Right renal cortex interstitium (tissue), 3 donors: Measurements from ENCODE around the gene TUBGCP5. TPM values are rescaled to one million over a fixed set of nuclear protein-coding genes. Genes with fewer than 3 reads are reported as not detected.
"Not testable (repeated sequence)": the region's sequence is repeated elsewhere in the genome, so short reads cannot be mapped to it uniquely, and the experiment has no call there.

ENCODE experiments used
- DNase-seq, 3 donors: peaks; one replicate each; pipeline ENCODE4 v3.0.0-alpha.2; 2013; ENCODE audit warnings: low read depth in 3 of 3, low spot score in 2 of 3
- polyA plus RNA-seq, 3 donors: library from polyadenylated mRNA; unstranded; fragments of 120-200 nt; gene quantifications; one replicate each; pipeline ENCODE4 v1.2.1, GENCODE V29; 2013; ENCODE audit not compliant: insufficient read length in 3 of 3

Gene TUBGCP5
- 10 to 100 TPM; 21.6 to 27.3 (median 22.3) TPM for polyA plus RNA-seq

DNA sequence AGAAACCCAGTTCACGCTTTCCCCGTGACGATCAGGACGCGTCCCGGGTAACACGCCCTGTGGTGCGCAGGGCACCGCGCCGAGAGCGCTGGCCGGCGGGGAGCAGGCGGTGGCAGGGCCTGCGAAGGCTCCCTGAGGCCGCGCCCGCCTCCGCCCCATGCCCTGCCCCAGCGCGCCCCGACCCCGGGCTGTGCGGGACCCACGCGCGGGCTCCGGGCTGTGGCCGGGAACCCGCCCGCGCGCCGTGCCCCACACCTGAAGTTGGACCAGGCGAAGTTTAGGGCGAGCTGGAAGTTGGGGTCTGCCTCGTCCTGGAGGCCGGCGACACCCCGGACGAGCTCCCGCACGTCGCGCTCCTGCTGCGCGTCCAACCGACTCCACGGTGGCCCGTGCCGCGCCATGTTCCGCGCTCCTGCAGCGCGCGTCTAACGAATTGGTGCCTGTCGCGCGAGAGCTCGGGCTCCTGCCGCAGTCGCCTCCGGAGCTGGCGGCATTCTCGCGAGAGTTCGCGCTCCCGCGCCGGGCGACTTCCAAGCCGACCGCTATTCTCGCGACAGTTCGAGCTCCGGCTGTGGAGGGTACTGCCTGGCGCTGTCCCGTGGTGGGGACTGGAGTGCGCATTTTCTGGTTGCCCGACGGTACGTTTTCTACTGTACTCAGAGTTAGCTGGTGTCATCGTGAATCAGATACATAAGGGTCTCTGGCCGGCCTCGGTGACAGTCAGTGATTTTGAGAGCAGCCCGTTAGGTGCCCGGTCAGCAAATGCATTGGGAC lies at the start of gene TUBGCP5:
TUBGCP5 (minus strand) TSS at position 427 of the 774 bp plus-strand sequence; CDS start at position 401, 26 bp downstream.
- DNase-seq, result peak; percentile 91 to 96 (median 94)

DNA sequence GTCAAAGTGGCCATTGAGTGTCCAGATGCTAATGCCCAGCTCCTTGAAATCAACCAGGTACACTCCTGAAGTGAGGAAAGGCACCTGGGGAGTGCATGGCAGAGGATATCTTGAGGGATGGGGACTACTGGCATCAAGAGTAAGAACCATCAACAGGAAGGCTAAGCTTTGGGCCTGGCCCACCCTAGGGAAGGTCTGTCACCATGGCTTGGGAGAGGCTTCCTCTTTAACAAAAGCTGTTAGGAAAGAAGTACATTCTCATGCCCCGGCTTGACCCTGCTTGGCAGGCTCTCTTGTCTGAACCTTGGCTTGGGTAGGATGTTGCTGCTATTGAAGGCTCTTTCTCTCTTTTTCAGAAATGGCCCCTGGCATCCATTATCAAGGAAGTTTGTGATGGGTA lies 43.7 kb upstream of the TUBGCP5 start:
- no peak for DNase-seq

DNA sequence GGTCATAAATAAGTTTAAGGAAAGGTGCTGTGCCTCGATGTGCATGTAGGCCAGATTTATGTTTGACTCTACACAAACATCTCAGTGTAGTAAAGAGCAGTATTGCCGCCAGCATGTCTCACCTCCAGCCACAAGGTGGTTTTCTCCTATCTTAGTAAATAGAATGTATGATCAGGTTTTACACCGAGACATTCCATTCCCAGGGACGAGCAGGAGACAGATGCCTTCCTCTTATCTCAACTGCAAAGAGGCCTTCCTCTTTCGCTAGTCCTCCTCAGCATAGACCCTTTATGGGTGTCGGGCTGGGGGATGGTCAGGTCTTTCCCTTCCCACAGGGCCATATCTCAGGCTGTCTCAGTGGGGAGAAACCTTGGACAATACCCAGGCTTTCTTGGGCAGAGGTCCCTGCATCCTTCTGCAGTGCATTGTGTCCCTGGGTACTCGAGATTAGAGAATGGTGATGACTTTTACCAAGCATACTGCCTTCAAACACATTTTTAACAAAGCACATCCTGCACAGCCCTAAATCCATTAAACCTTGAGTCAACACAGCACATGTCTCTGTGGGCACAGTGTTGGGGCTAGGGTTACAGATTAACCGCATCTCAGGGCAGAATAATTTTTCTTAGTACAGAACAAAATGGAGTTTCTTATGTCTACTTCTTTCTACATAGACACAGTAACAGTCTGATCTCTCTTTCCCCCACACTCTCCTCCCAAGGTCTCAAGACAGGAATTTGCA lies 42.8 kb upstream of the TUBGCP5 start:
- DNase-seq, result not testable (repeated sequence)

- DNase-seq, result no peak
Measured at GRCh38 chr15:23081271-23081670, 41.9 kb upstream of the TUBGCP5 start.

- no peak for DNase-seq
Measured at GRCh38 chr15:23079766-23080165, 40.4 kb upstream of the TUBGCP5 start.

DNA sequence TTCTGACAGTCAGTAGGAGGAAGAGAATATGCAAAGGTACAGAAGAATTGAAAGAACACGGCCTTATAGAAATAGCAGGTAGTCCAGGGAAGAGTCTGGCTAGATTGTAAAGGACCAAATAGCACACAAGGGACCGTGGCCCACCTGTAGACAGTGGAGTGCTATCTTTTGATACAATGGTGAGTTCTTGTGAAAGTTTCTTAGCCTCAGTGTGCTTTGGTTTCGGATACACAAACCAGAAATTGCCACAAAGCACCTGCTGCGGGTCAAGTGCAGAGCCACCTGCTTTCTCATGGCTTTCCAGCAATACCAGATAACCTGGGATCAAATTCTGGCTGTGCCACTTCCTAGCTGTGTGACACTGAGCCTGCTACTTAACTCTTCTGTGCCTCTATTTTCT lies 36.6 kb upstream of the TUBGCP5 start:
- no peak for DNase-seq

- DNase-seq, result no peak
Measured at GRCh38 chr15:23074684-23075083, 35.3 kb upstream of the TUBGCP5 start.

- peak in 1 of 3 donors; percentile 2 for DNase-seq
Measured at GRCh38 chr15:23073890-23074646, 34.7 kb upstream of the TUBGCP5 start.

- no peak for DNase-seq
Measured at GRCh38 chr15:23072633-23073032, 33.3 kb upstream of the TUBGCP5 start.

GRCh38 chr15:23069496-23070166 lies 30.3 kb upstream of the TUBGCP5 start:
- no peak for DNase-seq

- DNase-seq, result no peak
Measured at GRCh38 chr15:23067416-23067815, 28.0 kb upstream of the TUBGCP5 start.

DNA sequence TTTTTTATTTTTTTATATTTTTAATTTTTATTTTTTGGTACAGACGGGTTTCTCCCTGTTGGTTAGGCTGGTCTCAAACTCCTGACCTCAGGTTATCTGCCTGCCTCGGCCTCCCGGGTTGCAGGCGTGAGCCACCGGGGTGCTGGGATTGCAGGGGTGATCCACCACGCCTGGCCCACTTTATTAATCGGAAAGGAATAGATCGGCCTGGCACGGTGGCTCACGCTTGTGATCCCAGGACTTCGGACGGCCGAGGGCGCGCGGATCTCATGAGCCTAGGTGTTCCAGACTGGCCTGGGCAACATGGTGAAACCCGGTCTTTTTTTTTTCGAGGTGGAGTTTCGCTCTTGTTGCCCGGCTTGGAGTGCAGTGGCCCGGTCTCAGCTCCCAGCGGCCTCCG lies 26.5 kb upstream of the TUBGCP5 start:
- DNase-seq, result no peak

DNA sequence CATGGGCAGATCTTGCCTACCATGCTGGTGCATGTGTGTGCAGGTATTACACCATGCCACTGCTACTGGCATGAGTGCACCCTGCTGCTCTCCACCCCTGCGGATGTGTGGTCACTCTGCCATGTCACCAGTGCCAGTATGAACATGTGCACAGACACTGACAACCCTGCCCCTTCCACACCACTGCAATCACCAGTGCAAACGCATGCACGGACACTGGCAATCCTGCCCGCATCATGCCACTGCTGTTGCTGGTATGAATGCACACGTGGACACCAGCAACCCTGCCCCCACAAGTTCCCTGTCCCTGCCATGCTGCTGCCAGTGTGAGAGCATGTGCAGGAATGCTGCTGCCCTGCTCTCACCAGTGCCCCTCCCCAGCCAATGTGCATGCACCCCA lies 24.8 kb upstream of the TUBGCP5 start:
- no peak for DNase-seq

DNA sequence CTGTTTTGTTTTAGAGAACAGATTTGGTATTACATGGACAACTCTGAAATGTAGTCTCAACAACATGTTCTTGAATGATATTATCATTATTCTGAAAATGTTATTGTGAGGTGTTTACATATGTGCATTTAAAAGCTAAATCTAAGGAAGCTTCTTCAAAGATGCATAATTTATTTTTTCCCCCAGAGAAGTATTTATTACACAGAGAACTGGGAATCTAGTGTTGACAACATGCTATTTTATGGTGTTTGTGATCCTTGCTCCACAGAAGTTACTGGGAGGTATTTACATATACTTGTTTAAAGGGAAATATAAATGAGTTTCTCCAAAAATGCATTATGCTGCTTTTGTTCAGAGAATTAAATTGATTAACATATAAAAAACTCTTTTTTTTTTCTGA lies 18.3 kb upstream of the TUBGCP5 start:
- no peak for DNase-seq

GRCh38 chr15:23055316-23055715 lies 15.9 kb upstream of the TUBGCP5 start:
- no peak for DNase-seq

GRCh38 chr15:23052522-23052921 lies 13.2 kb upstream of the TUBGCP5 start:
- DNase-seq, result no peak

DNA sequence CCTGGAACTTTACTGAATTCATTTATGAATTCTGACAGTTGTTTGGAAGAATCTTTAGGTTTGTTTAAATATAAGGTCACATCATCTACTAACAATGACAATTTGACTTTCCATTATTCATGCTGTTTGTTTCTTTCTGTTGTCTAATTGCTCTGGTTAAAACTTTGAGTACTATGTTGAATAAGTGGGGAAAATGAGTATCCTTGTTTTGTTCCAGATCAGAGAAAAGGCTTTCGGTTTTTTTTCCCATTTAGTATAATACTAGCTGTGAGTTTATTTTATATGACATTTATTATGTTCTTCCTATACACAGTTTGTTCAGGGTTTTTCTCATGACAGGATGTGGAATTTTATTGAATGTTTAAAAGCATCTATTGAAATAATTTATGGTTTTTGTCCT lies 11.3 kb upstream of the TUBGCP5 start:
- no peak for DNase-seq

DNA sequence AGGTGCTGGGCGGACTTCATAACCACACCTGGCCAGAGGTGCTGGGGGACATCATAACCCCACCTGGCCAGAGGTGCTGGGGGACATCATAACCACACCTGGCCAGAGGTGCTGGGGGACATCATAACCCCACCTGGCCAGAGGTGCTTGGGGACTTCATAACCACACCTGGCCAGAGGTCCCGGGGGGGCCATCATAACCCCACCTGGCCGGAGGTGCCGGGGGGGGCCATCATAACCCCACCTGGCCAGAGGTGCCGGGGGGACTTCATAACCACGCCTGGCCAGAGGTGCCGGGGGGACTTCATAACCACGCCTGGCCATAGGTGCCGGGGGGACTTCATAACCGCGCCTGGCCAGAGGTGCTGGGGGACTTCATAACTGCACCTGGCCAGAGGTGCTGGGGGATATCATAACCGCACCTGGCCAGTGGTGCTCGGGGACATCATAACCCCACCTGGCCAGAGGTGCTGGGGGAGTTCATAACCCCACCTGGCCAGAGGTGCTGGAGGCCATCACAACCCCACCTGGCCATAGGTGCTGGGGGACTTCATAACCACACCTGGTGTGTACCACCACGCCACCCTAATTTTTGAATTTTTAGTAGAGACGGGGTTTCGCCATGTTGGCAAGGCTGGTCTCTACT lies 10.7 kb upstream of the TUBGCP5 start:
- DNase-seq, result no peak

- not testable (repeated sequence) for DNase-seq
Measured at GRCh38 chr15:23048572-23049282, 9.4 kb upstream of the TUBGCP5 start.

- DNase-seq, result not testable (repeated sequence)
Measured at GRCh38 chr15:23043987-23044386, 4.6 kb upstream of the TUBGCP5 start.
